H1 (cell line): Measurements from ENCODE around the gene CYP26C1. TPM values are rescaled to one million over a fixed set of nuclear protein-coding genes. Genes with fewer than 3 reads are reported as not detected.

ENCODE experiments used
- CTCF ChIA-PET: fragments of 300-600 bp; sonication (Branson Sonifier 250); formaldehyde crosslinking; loops from one replicate; lab custom pipeline; 2021; ENCODE audit not compliant: partially characterized antibody; lab: Charles Lee
- POLR2A ChIA-PET: fragments of 300-600 bp; sonication (Branson Sonifier 250); formaldehyde crosslinking; loops from one replicate; lab custom pipeline; 2021; ENCODE audit warnings: inconsistent platforms; ENCODE audit not compliant: partially characterized antibody; lab: Charles Lee
- DNase-seq, 2 experiments: peaks; one replicate each; pipeline versions ENCODE4 v3.0.0 to v3.0.0-alpha.2; 2010 to 2022; ENCODE audit warnings: low spot score in 2 of 2, low read depth in 1 of 2, mixed read lengths in 1 of 2
- FAIRE-seq: peaks from 2 replicates; lab custom pipeline; 2011; peaks lifted over from hg19 to GRCh38; lab: Jason Lieb, UNC
- H2AFZ ChIP-seq: 2 replicates; pipeline ENCODE4 v1.8.1; 2012; ENCODE audit warnings: low read length, inconsistent platforms
- H2AK5ac ChIP-seq: 2 replicates; pipeline ENCODE4 v1.6.1; 2013; ENCODE audit warnings: low read depth, low read length
- H2BK120ac ChIP-seq: replicated peaks from 2 replicates; pipeline ENCODE3; 2013; ENCODE audit warnings: low read depth, low read length, inconsistent platforms
- H2BK12ac ChIP-seq: 2 replicates; pipeline ENCODE4 v1.6.1; 2013; ENCODE audit warnings: low read depth, low read length
- H2BK15ac ChIP-seq: 2 replicates; pipeline ENCODE4 v1.6.1; 2013; ENCODE audit warnings: low read length
- H2BK20ac ChIP-seq: 2 replicates; pipeline ENCODE4 v1.6.1; 2013; ENCODE audit warnings: low read length
- H2BK5ac ChIP-seq: 2 replicates; pipeline ENCODE4 v1.6.1; 2013; ENCODE audit warnings: low read depth, low read length
- H3K14ac ChIP-seq: 2 replicates; pipeline ENCODE4 v1.6.1; 2013; ENCODE audit warnings: inconsistent platforms; ENCODE audit not compliant: insufficient read length
- H3K18ac ChIP-seq: 2 replicates; pipeline ENCODE4 v1.6.1; 2013; ENCODE audit warnings: low read length; ENCODE audit errors: extremely low read depth
- H3K23ac ChIP-seq: 2 replicates; pipeline ENCODE4 v1.6.1; 2013; ENCODE audit warnings: inconsistent platforms; ENCODE audit not compliant: insufficient read length
- H3K23me2 ChIP-seq: 2 replicates; pipeline ENCODE4 v1.6.1; 2013; ENCODE audit warnings: low read depth, low read length
- H3K27ac ChIP-seq: 2 replicates; pipeline ENCODE4 v1.6.1; 2011; ENCODE audit warnings: low read depth, low read length, inconsistent platforms
- H3K27me3 ChIP-seq, 4 experiments: replicated peaks in 1 of 4; 1 replicate in 1 of 4; 2 replicates in 3 of 4; pipeline versions ENCODE4 v1.6.1 to v1.8.1; 2011 to 2013; ENCODE audit warnings: low read length in 3 of 4, mild to moderate bottlenecking in 3 of 4, inconsistent platforms in 2 of 4, mixed read lengths in 2 of 4, moderate library complexity in 1 of 4; ENCODE audit not compliant: control insufficient read depth in 3 of 4, insufficient read depth in 3 of 4; ENCODE audit errors: extremely low read depth in 1 of 4
- H3K36me3 ChIP-seq, 4 experiments: 2 replicates each; pipeline versions ENCODE4 v1.6.1 to v1.8.1; 2011 to 2013; ENCODE audit warnings: mild to moderate bottlenecking in 4 of 4, low read length in 3 of 4, moderate library complexity in 2 of 4, control low read depth in 1 of 4, inconsistent platforms in 1 of 4; ENCODE audit not compliant: insufficient read depth in 4 of 4, control insufficient read depth in 2 of 4
- H3K4ac ChIP-seq: replicated peaks from 2 replicates; pipeline ENCODE3; 2013; ENCODE audit warnings: low read length, low read depth, mixed read lengths, inconsistent platforms; ENCODE audit not compliant: insufficient read length
- H3K4me1 ChIP-seq, 4 experiments: replicated peaks in 1 of 4; 1 replicate in 1 of 4; 2 replicates in 3 of 4; pipeline versions ENCODE4 v1.6.1 to v1.8.1; 2011 to 2013; ENCODE audit warnings: low read length in 3 of 4, inconsistent platforms in 2 of 4, mixed read lengths in 1 of 4; ENCODE audit not compliant: insufficient read depth in 4 of 4, control insufficient read depth in 3 of 4
- H3K4me2 ChIP-seq, 2 experiments: 2 replicates each; pipeline versions ENCODE4 v1.6.1 to v1.8.1; 2011 to 2013; ENCODE audit warnings: low read depth in 2 of 2, low read length in 2 of 2, control low read depth in 1 of 2, inconsistent platforms in 1 of 2, mild to moderate bottlenecking in 1 of 2; ENCODE audit not compliant: insufficient read depth in 1 of 2
- H3K4me3 ChIP-seq, 4 experiments: fragments of 200-600, 300-600 bp in 1 of 4; sonication (generic), shearing (Covaris generic), sonication (Bioruptor Twin) in 1 of 4; 2 replicates each; pipeline versions ENCODE4 v1.5.1 to v1.8.1; 2011 to 2016; ENCODE audit warnings: low read length in 4 of 4, low read depth in 3 of 4, control low read depth in 2 of 4, inconsistent platforms in 2 of 4, mild to moderate bottlenecking in 2 of 4, mixed read lengths in 1 of 4, moderate library complexity in 1 of 4; ENCODE audit not compliant: insufficient read depth in 2 of 4; ENCODE audit errors: extremely low read depth in 1 of 4
- H3K56ac ChIP-seq: replicated peaks from 2 replicates; pipeline ENCODE3; 2013; ENCODE audit warnings: low read depth, mild to moderate bottlenecking, mixed read lengths, low read length, inconsistent platforms; ENCODE audit not compliant: insufficient read length
- H3K79me1 ChIP-seq: 2 replicates; pipeline ENCODE4 v1.6.1; 2013; ENCODE audit warnings: low read depth, low read length, control low read depth
- H3K79me2 ChIP-seq, 2 experiments: 2 replicates each; pipeline versions ENCODE4 v1.6.1 to v1.8.1; 2012 to 2013; ENCODE audit warnings: low read length in 2 of 2, mild to moderate bottlenecking in 2 of 2, inconsistent platforms in 1 of 2; ENCODE audit not compliant: insufficient read depth in 2 of 2, control insufficient read depth in 1 of 2
- H3K9ac ChIP-seq, 4 experiments: replicated peaks in 1 of 4; 1 replicate in 1 of 4; 2 replicates in 3 of 4; pipeline versions ENCODE4 v1.6.1 to v1.8.1; 2011 to 2013; ENCODE audit warnings: low read depth in 3 of 4, low read length in 3 of 4, control low read depth in 2 of 4, mild to moderate bottlenecking in 2 of 4, moderate library complexity in 2 of 4, inconsistent platforms in 1 of 4; ENCODE audit errors: extremely low read depth in 1 of 4
- H3K9me3 ChIP-seq, 2 experiments: 2 replicates each; pipeline versions ENCODE4 v1.6.1 to v1.8.1; 2012 to 2013; ENCODE audit warnings: mild to moderate bottlenecking in 2 of 2, moderate library complexity in 2 of 2, control low read depth in 1 of 2, inconsistent platforms in 1 of 2, low read depth in 1 of 2, low read length in 1 of 2, mixed read lengths in 1 of 2; ENCODE audit not compliant: insufficient read depth in 2 of 2
- H4K20me1 ChIP-seq, 2 experiments: replicated peaks in 1 of 2; 2 replicates each; pipeline versions ENCODE3 to v1.8.1; 2011 to 2013; ENCODE audit warnings: inconsistent platforms in 2 of 2, low read length in 2 of 2, mild to moderate bottlenecking in 1 of 2; ENCODE audit not compliant: insufficient read depth in 2 of 2, control insufficient read depth in 1 of 2
- H4K5ac ChIP-seq: 2 replicates; pipeline ENCODE4 v1.6.1; 2013; ENCODE audit warnings: low read length, low read depth, mixed read lengths, inconsistent platforms; ENCODE audit not compliant: insufficient read length
- H4K8ac ChIP-seq: 2 replicates; pipeline ENCODE4 v1.8.0; 2013; ENCODE audit warnings: mild to moderate bottlenecking, moderate library complexity, low read length, inconsistent platforms; ENCODE audit not compliant: insufficient read depth; ENCODE audit errors: extremely low read depth
- H4K91ac ChIP-seq: replicated peaks from 2 replicates; pipeline ENCODE3; 2013; ENCODE audit warnings: low read length, mixed read lengths, inconsistent platforms; ENCODE audit not compliant: insufficient read length
- BACH1 ChIP-seq: IDR thresholded peaks from 2 replicates; pipeline ENCODE4 v1.6.1; 2012; ENCODE audit warnings: low read length, improper control_type of control experiment
- E2F6 ChIP-seq: IDR thresholded peaks from 2 replicates; pipeline ENCODE4 v1.6.1; 2012; ENCODE audit warnings: inconsistent platforms
- JUN ChIP-seq: IDR thresholded peaks from 2 replicates; pipeline ENCODE4 v1.6.1; 2011; ENCODE audit warnings: low read depth, mild to moderate bottlenecking, improper control_type of control experiment, low read length
- KDM1A ChIP-seq: fragments of 200-600, 300-600 bp; sonication (generic); IDR thresholded peaks from 2 replicates; pipeline ENCODE4 v1.7.1; 2016; ENCODE audit warnings: mild to moderate bottlenecking, low read length, borderline replicate concordance
- PHF8 ChIP-seq: fragments of 200-600 bp; sonication (generic); conservative IDR thresholded peaks from 2 replicates; pipeline ENCODE4 v1.7.1; 2012; ENCODE audit warnings: low read depth, mild to moderate bottlenecking, inconsistent platforms, low read length, moderate library complexity
- POLR2AphosphoS5 ChIP-seq: IDR thresholded peaks from 2 replicates; pipeline ENCODE4 v1.6.1; 2011; ENCODE audit warnings: low read depth, low read length
- RAD21 ChIP-seq, 2 experiments: IDR thresholded peaks in 1 of 2; conservative IDR thresholded peaks in 1 of 2; 2 replicates each; pipeline ENCODE4 v1.6.1; 2011; ENCODE audit warnings: low read depth in 2 of 2, low read length in 2 of 2, improper control_type of control experiment in 1 of 2, inconsistent platforms in 1 of 2, mild to moderate bottlenecking in 1 of 2, moderate library complexity in 1 of 2
- RBBP5 ChIP-seq: IDR thresholded peaks from 2 replicates; pipeline ENCODE4 v1.7.1; 2012; ENCODE audit warnings: low read depth, mild to moderate bottlenecking, inconsistent platforms, low read length, moderate library complexity, borderline replicate concordance
- RXRA ChIP-seq: IDR thresholded peaks from 2 replicates; pipeline ENCODE4 v1.6.1; 2011; ENCODE audit warnings: low read depth, mild to moderate bottlenecking, low read length, moderate library complexity; ENCODE audit not compliant: insufficient read depth
- SP4 ChIP-seq: IDR thresholded peaks from 2 replicates; pipeline ENCODE4 v1.6.1; 2012; ENCODE audit warnings: low read length, inconsistent platforms
- YY1 ChIP-seq: IDR thresholded peaks from 2 replicates; pipeline ENCODE4 v1.6.1; 2011; ENCODE audit warnings: low read depth, mild to moderate bottlenecking, low read length
- ZNF274 ChIP-seq: IDR thresholded peaks from 2 replicates; pipeline ENCODE4 v1.7.0; 2012; ENCODE audit warnings: low read length, borderline replicate concordance; ENCODE audit errors: extremely low read depth
- WGBS, 2 experiments: shearing (Covaris generic) in 1 of 2; methylation state at CpG; one replicate each; pipeline versions ENCODE4 v1.1.6 to v1.1.7; 2013 to 2015; ENCODE audit warnings: low lambda C conversion rate in 2 of 2, mixed read lengths in 2 of 2, inconsistent platforms in 1 of 2, low coverage in 1 of 2, missing lambda C conversion rate in 1 of 2; ENCODE audit not compliant: insufficient replicate concordance in 2 of 2, insufficient coverage in 1 of 2, insufficient read length in 1 of 2; ENCODE audit errors: extremely low coverage in 1 of 2, missing lambda C conversion rate in 1 of 2; 5-methylcytosine and 5-hydroxymethylcytosine counted together
- polyA plus RNA-seq, 7 experiments: library from polyadenylated mRNA; depleted of rRNA in 3 of 7; stranded (reverse) in 5 of 7; unstranded in 2 of 7; fragments of >200 nt in 5 of 7; fragments of 200-250 nt in 2 of 7; gene quantifications; 1 replicate in 5 of 7; 2 replicates in 1 of 7; 4 replicates in 1 of 7; pipeline versions ENCODE4 v1.2.1 to v1.2.3, GENCODE V29; 2011 to 2013; ENCODE audit warnings: missing spikeins in 2 of 7, mixed read lengths in 2 of 7
- total RNA-seq: library from RNA; stranded (reverse); fragmentation: NEBNext Ultra II Directional; extraction: Animal tissue kit (Norgen Biotek cat#: 25700); gene quantifications from 2 replicates; pipeline ENCODE4 v1.2.1, GENCODE V29; 2021

CYP26C1 gene
- total and polyA plus RNA-seq, 2 of the 8 experiments (the other 6 are each of a cell fraction or from before 2014, with no cell fraction given), result 0.12 to 0.28 TPM

GRCh38 chr10:93066544-93066913 is 5.9 kb downstream of the CYP26C1 start:
- H4K8ac ChIP-seq, result no peak overlapping the region; the same call in 1 of the 2 replicates
- no peak overlapping the region for H4K5ac ChIP-seq
- H3K4me3 ChIP-seq, result peak overlapping the region in 1 of 4 experiments; percentile 54; a peak in 2 of 8 replicates
- WGBS, 2 experiments, result 27% methylated on average over 11 of the region's 11 CpGs; no CpG with 5 or more reads in 1 of the 2 experiments
- CTCF ChIA-PET, result interaction anchor here (1.0 to 14.8 kb wide), 15 partner anchors 7 to 423 kb away, joined by 3 to 147 read pairs (median 12); partner anchors contain the start of gene CYP26A1
- FAIRE-seq (no peak), DNase-seq (no peak)
- H2BK120ac ChIP-seq, result no peak overlapping the region
- H3K79me1 ChIP-seq, result no peaks in the 10 kb centered on the region
- no peaks in the 10 kb centered on the region for H3K79me2 ChIP-seq
- POLR2A ChIA-PET, result interaction anchor here (5.7 kb wide), 1 partner anchor 8 kb away, joined by 26 read pairs; the partner anchor contains the start of gene CYP26A1
- H2BK12ac ChIP-seq, result peak overlapping the region; percentile 39; the same call in 1 of the 2 replicates
- H3K4me1 ChIP-seq, result peaks cover 0 to 30% (median 26%) of the 10 kb centered on the region in 4 experiments; a peak in 6 of 7 replicates
- peaks cover 9 to 42% of the 10 kb centered on the region in 2 experiments for H4K20me1 ChIP-seq
- no peak overlapping the region for H2AFZ ChIP-seq
- H3K36me3 ChIP-seq, result peaks cover 0 to 20% (median 1%) of the 10 kb centered on the region in 4 experiments; a peak in 1 of 8 replicates
- H4K91ac ChIP-seq, result no peak overlapping the region
- H3K18ac ChIP-seq, result no peak overlapping the region
- peaks cover 12% of the 10 kb centered on the region; the same call in 1 of the 2 replicates for H3K23me2 ChIP-seq
- H3K27me3 ChIP-seq, result peaks cover 99 to 100% (median 99%) of the 10 kb centered on the region in 4 experiments
- no peak for TF ChIP-seq RAD21 (IDR thresholded peaks at IDR 0.05 in 1 of 2, conservative IDR thresholded peaks at IDR 0.05 in 1 of 2; ENCODE audit: low read depth in 2 of 2, low read length in 2 of 2)
- TF ChIP-seq SP4, result no peak
- no peak for TF ChIP-seq YY1
- no peak for TF ChIP-seq RXRA
- no peak for TF ChIP-seq POLR2AphosphoS5
- TF ChIP-seq JUN, result no peak
- no peak for TF ChIP-seq PHF8
- no peak for TF ChIP-seq BACH1
- no peak for TF ChIP-seq KDM1A
- TF ChIP-seq E2F6, result no peak
- TF ChIP-seq ZNF274, result no peak
- TF ChIP-seq RBBP5, result no peak
- no peak overlapping the region for H3K9ac ChIP-seq
- no peak overlapping the region for H3K4ac ChIP-seq
- no peaks in the 10 kb centered on the region; a peak in 1 of 4 replicates for H3K9me3 ChIP-seq
- no peak overlapping the region for H3K56ac ChIP-seq
- no peak overlapping the region for H2BK5ac ChIP-seq
- peak overlapping the region; percentile 65; the same call in 1 of the 2 replicates for H2BK15ac ChIP-seq
- no peak overlapping the region for H3K14ac ChIP-seq
- H3K27ac ChIP-seq, result no peak overlapping the region
- H2AK5ac ChIP-seq, result no peak overlapping the region
- H3K23ac ChIP-seq, result no peak overlapping the region
- no peak overlapping the region for H2BK20ac ChIP-seq
- peak overlapping the region in 1 of 2 experiments; percentile 74; a peak in 3 of 4 replicates for H3K4me2 ChIP-seq
